Measurements from ENCODE around the gene SDCBP2. TPM values are rescaled to one million over a fixed set of nuclear protein-coding genes. Genes with fewer than 3 reads are reported as not detected.

The SDCBP2 gene
- polyA plus RNA-seq, 1 of the 3 experiments (the other 2 are of a cell fraction): 3.0 TPM

- POLR2A ChIA-PET: no interaction called here
Observed at GRCh38 chr20:1323830-1324597, 4.9 kb downstream of the SDCBP2 start.

More at GRCh38 chr20:1323830-1324597, 4.9 kb downstream of the SDCBP2 start:
- H3K9me3 ChIP-seq: no peaks in the 10 kb centered on the region
- no peak for DNase-seq
- 57% methylated on average over 12 of the region's 12 CpGs for WGBS (ENCODE audit: low lambda C conversion rate)
- H3K9ac ChIP-seq: peak overlapping the region; percentile 99
- H3K79me2 ChIP-seq (ENCODE audit: insufficient read depth): peaks cover 35% of the 10 kb centered on the region
- TF ChIP-seq FOXM1 (IDR thresholded peaks at IDR 0.05; ENCODE audit: low read depth) (no peak), MXI1 (IDR thresholded peaks at IDR 0.05; ENCODE audit: low read depth, low read length) (no peak), RAD21 (IDR thresholded peaks at IDR 0.05; ENCODE audit: low read length) (no peak), PBX3 (IDR thresholded peaks at IDR 0.05) (no peak), EZH2phosphoT487 (IDR thresholded peaks at IDR 0.05; ENCODE audit: borderline replicate concordance, low read depth) (no peak), USF2 (IDR thresholded peaks at IDR 0.05; ENCODE audit: borderline replicate concordance, low read depth, low read length) (no peak), RFX5 (IDR thresholded peaks at IDR 0.05; ENCODE audit: low read length) (no peak), RXRA (IDR thresholded peaks at IDR 0.05; ENCODE audit: borderline replicate concordance, low read depth) (no peak), USF1 (IDR thresholded peaks at IDR 0.05; ENCODE audit: borderline replicate concordance, low read depth) (no peak), RCOR1 (IDR thresholded peaks at IDR 0.05; ENCODE audit: low read length) (no peak), NRF1 (IDR thresholded peaks at IDR 0.05; ENCODE audit: low read depth, low read length) (no peak), SIN3A (IDR thresholded peaks at IDR 0.05; ENCODE audit: borderline replicate concordance, low read depth, low read length) (no peak), JUND (IDR thresholded peaks at IDR 0.05) (no peak), FOSL2 (IDR thresholded peaks at IDR 0.05; ENCODE audit: borderline replicate concordance, low read depth) (no peak), GATA2 (CRISPR knock-in tag; IDR thresholded peaks at IDR 0.05) (no peak), SMC3 (IDR thresholded peaks at IDR 0.05; ENCODE audit: low read depth, low read length) (no peak), YY1 (IDR thresholded peaks at IDR 0.05; ENCODE audit: low read depth) (no peak), REST (IDR thresholded peaks at IDR 0.05; ENCODE audit: low read depth, low read length) (no peak)
- H3K27ac ChIP-seq (ENCODE audit: low read depth in 2 of 2, low read length in 1 of 2): peak overlapping the region; percentile 75 to 98; a peak in 3 of 4 replicates
- H3K27me3 ChIP-seq (ENCODE audit: insufficient read depth): no peaks in the 10 kb centered on the region
- peak overlapping the region; percentile 66 for H2AFZ ChIP-seq (ENCODE audit: low read depth)
- CTCF ChIA-PET: interaction anchor here (1.4 kb wide), 1 partner anchor 145 kb away, joined by 3 read pairs; no protein-coding TSS in a partner anchor
- peaks cover 17% of the 10 kb centered on the region for H3F3A ChIP-seq (replicated peaks; ENCODE audit: insufficient read depth)
- peak overlapping the region; percentile 89 for H3K4me2 ChIP-seq
- no peaks in the 10 kb centered on the region; the same call in 1 of the 2 replicates for H4K20me1 ChIP-seq (ENCODE audit: insufficient read depth)
- H3K9me2 ChIP-seq: no peaks in the 10 kb centered on the region
- H3K4me3 ChIP-seq (ENCODE audit: low read depth in 2 of 2, low read length in 1 of 2): peak overlapping the region; percentile 87 to 97
- H3K4me1 ChIP-seq (ENCODE audit: control insufficient read depth in 1 of 2, insufficient read depth in 2 of 2, low read depth in 1 of 2, low read length in 1 of 2): peaks cover 32 to 42% of the 10 kb centered on the region in 2 experiments
- no peaks in the 10 kb centered on the region for H3K36me3 ChIP-seq (replicated peaks in 1 of 2; ENCODE audit: control insufficient read depth in 1 of 2, insufficient read depth in 2 of 2, low read length in 1 of 2)
